HepG2 (cell line): ENCODE results near the gene MAP2K6. TPM values are rescaled to one million over a fixed set of nuclear protein-coding genes. Genes with fewer than 3 reads are reported as not detected.
A peak's percentile ranks its signal among the peaks of the same experiment; 100 is the strongest.

Experiments used
- ATAC-seq: fragments of 200-7000 bp; cut with Tn5 transposase; 3 replicates; pipeline ENCODE4 v1.9.1; 2020; ENCODE audit warnings: mild to moderate bottlenecking, moderate library complexity
- BruUV-seq: library from RNA; stranded (reverse); fragments of 400-500 nt; replicated peaks from 2 replicates; lab custom pipeline; 2021; lab: Mats Ljungman, UMichigan
- CTCF ChIA-PET: fragments of 300-600 bp; formaldehyde crosslinking; extraction: SDS; loops from one replicate; lab custom pipeline; 2021; ENCODE audit warnings: low total read pairs, inconsistent platforms, low intra/inter-chr PET ratio; lab: Yijun Ruan, JAX
- POLR2A ChIA-PET: fragments of 350-600 bp; sonication (Branson Sonifier 250); formaldehyde crosslinking; loops from one replicate; lab custom pipeline; 2020; ENCODE audit warnings: antibody characterized with exemption, inconsistent platforms; lab: Yijun Ruan, JAX
- DNase-seq: peaks from one replicate; pipeline ENCODE4 v3.0.0-alpha.2; 2015; ENCODE audit warnings: low spot score
- FAIRE-seq: peaks from 3 replicates; lab custom pipeline; 2011; peaks lifted over from hg19 to GRCh38; lab: Jason Lieb, UNC
- H2AFZ ChIP-seq: one replicate; pipeline ENCODE4 v1.6.1; 2011; ENCODE audit warnings: low read length, inconsistent platforms
- H3K27ac ChIP-seq: fragments of 300-600 bp; 3 replicates; pipeline ENCODE4 v1.8.0; 2011; ENCODE audit warnings: mixed run types, mild to moderate bottlenecking, mixed read lengths, low read length, inconsistent platforms; ENCODE audit not compliant: insufficient read depth; ENCODE audit errors: extremely low read length
- H3K27me3 ChIP-seq, 2 experiments: fragments of 200-600 bp in 1 of 2; 2 replicates in 1 of 2; 3 replicates in 1 of 2; pipeline versions ENCODE4 v1.6.0 to v1.8.0; 2011; ENCODE audit warnings: low read length in 2 of 2, mild to moderate bottlenecking in 2 of 2, moderate library complexity in 2 of 2, inconsistent platforms in 1 of 2; ENCODE audit not compliant: insufficient read depth in 2 of 2, control insufficient read depth in 1 of 2
- H3K36me3 ChIP-seq, 2 experiments: fragments of 200-600 bp in 1 of 2; replicated peaks in 1 of 2; 2 replicates in 1 of 2; 3 replicates in 1 of 2; pipeline versions ENCODE4 v1.5.1 to v1.8.0; 2011; ENCODE audit warnings: low read length in 2 of 2, inconsistent platforms in 1 of 2; ENCODE audit not compliant: insufficient read depth in 2 of 2, control insufficient read depth in 1 of 2
- H3K4me1 ChIP-seq: 2 replicates; pipeline ENCODE4 v1.5.1; 2012; ENCODE audit warnings: low read length, inconsistent platforms; ENCODE audit not compliant: insufficient read depth
- H3K4me2 ChIP-seq: 2 replicates; pipeline ENCODE4 v1.6.0; 2011; ENCODE audit warnings: low read depth, low read length, inconsistent platforms
- H3K4me3 ChIP-seq, 3 experiments: fragments of 200-600 bp in 1 of 3; sonication (generic), shearing (Covaris generic) in 1 of 3; replicated peaks in 1 of 3; 2 replicates each; pipeline ENCODE4 v1.5.1; 2011 to 2016; ENCODE audit warnings: low read length in 3 of 3, inconsistent platforms in 2 of 3, low read depth in 2 of 3, mild to moderate bottlenecking in 2 of 3, control low read depth in 1 of 3, mixed read lengths in 1 of 3; ENCODE audit not compliant: insufficient read depth in 1 of 3
- H3K79me2 ChIP-seq: one replicate; pipeline ENCODE4 v1.6.1; 2011; ENCODE audit warnings: low read length, inconsistent platforms; ENCODE audit not compliant: insufficient read depth
- H3K9ac ChIP-seq: 2 replicates; pipeline ENCODE4 v1.6.0; 2011; ENCODE audit warnings: mild to moderate bottlenecking, low read depth, low read length, inconsistent platforms; ENCODE audit not compliant: insufficient read depth
- H3K9me3 ChIP-seq: 2 replicates; pipeline ENCODE4 v1.5.1; 2012; ENCODE audit warnings: mild to moderate bottlenecking, low read length
- H4K20me1 ChIP-seq: 2 replicates; pipeline ENCODE4 v1.6.0; 2011; ENCODE audit warnings: inconsistent platforms, mild to moderate bottlenecking, low read length, moderate library complexity; ENCODE audit not compliant: insufficient read depth
- ELF3 ChIP-seq: IDR thresholded peaks from 2 replicates; pipeline ENCODE4 v1.6.1; 2016; ENCODE audit warnings: missing genetic modification reagents, missing compliant biosample characterization
- GATA4 ChIP-seq: sonication (generic); IDR thresholded peaks from 2 replicates; pipeline ENCODE4 v1.6.1; 2016; ENCODE audit warnings: antibody characterized with exemption, low read depth, borderline replicate concordance
- GZF1 ChIP-seq: sonication (generic); formaldehyde crosslinking; IDR thresholded peaks from 2 replicates; pipeline ENCODE4 v1.5.1; 2020; ENCODE audit warnings: mild to moderate bottlenecking, missing genetic modification reagents
- HHEX ChIP-seq: IDR thresholded peaks from 2 replicates; pipeline ENCODE4 v1.6.1; 2016; ENCODE audit warnings: control low read depth
- KLF16 ChIP-seq, 2 experiments: sonication (generic) in 1 of 2; formaldehyde crosslinking in 1 of 2; IDR thresholded peaks; 2 replicates each; pipeline versions ENCODE4 v1.6.1 to v1.8.0; 2016 to 2023; ENCODE audit warnings: missing genetic modification reagents in 2 of 2, missing compliant biosample characterization in 1 of 2
- MAFF ChIP-seq: IDR thresholded peaks from 2 replicates; pipeline ENCODE4 v1.6.1; 2011; ENCODE audit warnings: low read depth, low read length, improper control_type of control experiment
- MEIS1 ChIP-seq: sonication (generic); formaldehyde crosslinking; IDR thresholded peaks from 2 replicates; pipeline ENCODE4 v1.9.0; 2021; ENCODE audit warnings: mild to moderate bottlenecking, missing genetic modification reagents, moderate library complexity, borderline replicate concordance
- NCOA2 ChIP-seq: sonication (generic); formaldehyde crosslinking; IDR thresholded peaks from 2 replicates; pipeline ENCODE4 v1.8.0; 2022; ENCODE audit warnings: inconsistent platforms
- NCOA5 ChIP-seq: sonication (generic); formaldehyde crosslinking; IDR thresholded peaks from 2 replicates; pipeline ENCODE4 v1.4.0; 2020; ENCODE audit warnings: missing genetic modification reagents
- SMC3 ChIP-seq: IDR thresholded peaks from 2 replicates; pipeline ENCODE4 v1.6.1; 2011; ENCODE audit warnings: low read length, improper control_type of control experiment
- TEAD3 ChIP-seq: optimal IDR thresholded peaks from 2 replicates; pipeline ENCODE3; 2016; ENCODE audit warnings: borderline replicate concordance
- TFAP4 ChIP-seq: sonication (generic); IDR thresholded peaks from 2 replicates; pipeline ENCODE4 v1.6.1; 2016; ENCODE audit warnings: low read depth, borderline replicate concordance
- THRA ChIP-seq: sonication (generic); formaldehyde crosslinking; IDR thresholded peaks from 2 replicates; pipeline ENCODE4 v1.4.0; 2020; ENCODE audit warnings: missing genetic modification reagents, borderline replicate concordance
- TMF1 ChIP-seq: sonication (generic); formaldehyde crosslinking; IDR thresholded peaks from 2 replicates; pipeline ENCODE4 v1.8.1; 2022; ENCODE audit warnings: low read depth, missing genetic modification reagents
- WIZ ChIP-seq: sonication (generic); formaldehyde crosslinking; IDR thresholded peaks from 2 replicates; pipeline ENCODE4 v1.5.1; 2020; ENCODE audit warnings: mild to moderate bottlenecking, missing genetic modification reagents
- ZNF138 ChIP-seq: sonication (generic); formaldehyde crosslinking; IDR thresholded peaks from 2 replicates; pipeline ENCODE4 v1.5.0; 2020; ENCODE audit warnings: mild to moderate bottlenecking, low read depth, missing genetic modification reagents
- ZNF446 ChIP-seq: sonication (generic); formaldehyde crosslinking; IDR thresholded peaks from 2 replicates; pipeline ENCODE4 v1.5.0; 2020; ENCODE audit warnings: mild to moderate bottlenecking, missing genetic modification reagents
- ZNF577 ChIP-seq: sonication (generic); formaldehyde crosslinking; IDR thresholded peaks from 2 replicates; pipeline ENCODE4 v1.4.0; 2020; ENCODE audit warnings: mild to moderate bottlenecking, low read depth, missing genetic modification reagents, borderline replicate concordance
- ZNF749 ChIP-seq: sonication (generic); formaldehyde crosslinking; IDR thresholded peaks from 2 replicates; pipeline ENCODE4 v1.8.0; 2022; ENCODE audit warnings: mild to moderate bottlenecking, missing genetic modification reagents, moderate library complexity, borderline replicate concordance
- WGBS: methylation state at CpG from one replicate; pipeline ENCODE4 v1.1.6; 2017; ENCODE audit warnings: low lambda C conversion rate; 5-methylcytosine and 5-hydroxymethylcytosine counted together
- in situ Hi-C: cut with HindIII; loops from 2 replicates; pipeline ENCODE4 v1.10.0; 2017; ENCODE audit warnings: low pct_unique_long_range_greater_than_20kb; ENCODE audit not compliant: extremely low pct_ligation_motif_present
- intact Hi-C: fragments of 100-400 bp; cut with micrococcal nuclease; formaldehyde crosslinking; loops from one replicate; pipeline ENCODE4 v1.10.0; 2022; ENCODE audit not compliant: unreplicated experiment
- polyA plus RNA-seq, 8 experiments: library from polyadenylated mRNA; depleted of rRNA in 3 of 8; stranded (reverse) in 7 of 8; unstranded in 1 of 8; fragments of >200 nt; fragmentation: Illumina TruSeq in 4 of 8; extraction: Trizol in 4 of 8; gene quantifications; 2 replicates each; pipeline versions ENCODE4 v1.2.1 to v1.2.3, GENCODE V29; 2011 to 2016; ENCODE audit warnings: low read depth in 4 of 8, missing spikeins in 1 of 8, mixed read lengths in 1 of 8; ENCODE audit not compliant: insufficient read depth in 1 of 8
- total RNA-seq, 5 experiments: library from RNA; depleted of rRNA; stranded (reverse); fragments of >200 nt; fragmentation: Illumina TruSeq; extraction: Trizol; gene quantifications; 2 replicates each; pipeline ENCODE4 v1.2.3, GENCODE V29; 2016; ENCODE audit warnings: low read depth in 1 of 5

MAP2K6 gene
- total and polyA plus RNA-seq, 2 of the 13 experiments (the other 11 are each of a cell fraction or from before 2014, with no cell fraction given): 5.1 to 33.6 TPM

GRCh38 chr17:69505740-69506139, 91.2 kb downstream of the MAP2K6 start:
- 95% methylated on average over 3 of the region's 3 CpGs for WGBS
- Histone ChIP-seq H3K9ac (no peak overlapping the region), H3K27me3 (no peaks in the 10 kb centered on the region), H3K4me1 (peaks cover 22% of the 10 kb centered on the region), H3K79me2 (no peaks in the 10 kb centered on the region), H4K20me1 (no peaks in the 10 kb centered on the region), H3K36me3 (no peaks in the 10 kb centered on the region), H3K4me2 (no peak overlapping the region), H3K9me3 (no peaks in the 10 kb centered on the region), H3K27ac (no peak overlapping the region), H3K4me3 (no peak overlapping the region), H2AFZ (no peak overlapping the region)
- no peak for TF ChIP-seq ZNF138
- TF ChIP-seq ZNF446 (CRISPR knock-in tag): no peak
- TF ChIP-seq SMC3: no peak
- TF ChIP-seq NCOA5: no peak
- no peak for TF ChIP-seq ELF3 (CRISPR knock-in tag)
- TF ChIP-seq MAFF: no peak
- in situ Hi-C loops: no loop called here
- CTCF ChIA-PET: no interaction called here
- POLR2A ChIA-PET: no interaction called here
- no TSS peak for BruUV-seq
- FAIRE-seq: no peak
- ATAC-seq: no peak
- intact Hi-C loops: no loop called here
- DNase-seq: no peak

GRCh38 chr17:69506489-69506888, 92.0 kb downstream of the MAP2K6 start:
- H2AFZ ChIP-seq: no peak overlapping the region
- no peaks in the 10 kb centered on the region for H3K9me3 ChIP-seq
- 100% methylated on average over 1 of the region's 1 CpG for WGBS
- no peak overlapping the region for H3K4me2 ChIP-seq
- in situ Hi-C loops (no loop called here), intact Hi-C loops (no loop called here)
- no TSS peak for BruUV-seq
- H3K9ac ChIP-seq: no peak overlapping the region
- peaks cover 15% of the 10 kb centered on the region for H3K4me1 ChIP-seq
- DNase-seq: peak; percentile 38
- ATAC-seq: peak; percentile 58
- no peak overlapping the region for H3K27ac ChIP-seq
- no peaks in the 10 kb centered on the region for H3K36me3 ChIP-seq
- no peaks in the 10 kb centered on the region for H3K27me3 ChIP-seq
- CTCF ChIA-PET: no interaction called here
- no peaks in the 10 kb centered on the region for H4K20me1 ChIP-seq
- POLR2A ChIA-PET: no interaction called here
- FAIRE-seq: no peak
- H3K4me3 ChIP-seq: no peak overlapping the region
- H3K79me2 ChIP-seq: no peaks in the 10 kb centered on the region
- no peak for TF ChIP-seq NCOA2 (CRISPR knock-in tag)
- no peak for TF ChIP-seq ZNF577 (CRISPR knock-in tag)
- no peak for TF ChIP-seq ZNF749 (CRISPR knock-in tag)
- no peak for TF ChIP-seq WIZ
- no peak for TF ChIP-seq GATA4
- TF ChIP-seq TEAD3 (CRISPR knock-in tag): peak; percentile 88
- TF ChIP-seq TMF1 (CRISPR knock-in tag): no peak
- no peak for TF ChIP-seq KLF16 (CRISPR knock-in tag; IDR thresholded peaks at IDR 0.05)
- TF ChIP-seq TFAP4: no peak
- TF ChIP-seq HHEX: no peak
- TF ChIP-seq MEIS1 (CRISPR knock-in tag): no peak
- no peak for TF ChIP-seq THRA
- TF ChIP-seq GZF1 (CRISPR knock-in tag): no peak
